Activated T-helper 2 cell treated with anti-CD3 and anti-CD28 coated beads, Interferon-gamma antibody, Interleukin-2, Interleukin-4, amounts not matched to agents 10 μg/mL and 5 μg/mL and 100 μg/mL, durations not matched to agents 14 hours and 24 hours and 36 hours (primary cell): ENCODE results near the gene MANBA. TPM values are rescaled to one million over a fixed set of nuclear protein-coding genes. Genes with fewer than 3 reads are reported as not detected.
"Not testable (repeated sequence)": the region's sequence is repeated elsewhere in the genome, so short reads cannot be mapped to it uniquely, and the experiment has no call there.

Experiments
- DNase-seq: peaks from one replicate; pipeline ENCODE4 v3.0.0; 2021; ENCODE audit warnings: low spot score
- H3K27ac Mint-ChIP-seq: one replicate; pipeline ENCODE4 v1.8.0; 2021; ENCODE audit warnings: mixed read lengths
- H3K27me3 Mint-ChIP-seq: one replicate; pipeline ENCODE4 v1.8.0; 2021; ENCODE audit warnings: low read depth, mixed read lengths
- H3K36me3 Mint-ChIP-seq: one replicate; pipeline ENCODE4 v1.8.0; 2021; ENCODE audit warnings: low read depth, mixed read lengths
- H3K4me1 Mint-ChIP-seq: one replicate; pipeline ENCODE4 v1.8.0; 2021; ENCODE audit warnings: low read depth, mixed read lengths
- H3K4me3 Mint-ChIP-seq: one replicate; pipeline ENCODE4 v1.8.0; 2021; ENCODE audit warnings: low read depth, mild to moderate bottlenecking, moderate library complexity, mixed read lengths
- H3K9me3 Mint-ChIP-seq: one replicate; pipeline ENCODE4 v1.8.0; 2021; ENCODE audit warnings: mixed read lengths
- intact Hi-C: fragments of 100-400 bp; cut with micrococcal nuclease; formaldehyde crosslinking; loops from one replicate; pipeline ENCODE4 v1.15.1; 2023
- total RNA-seq: library from RNA; stranded (reverse); gene quantifications from 2 replicates; pipeline ENCODE4 v1.2.3, GENCODE V29; 2022

The MANBA gene
- total RNA-seq, 1 donor from 2014 or later: 9.4 TPM

DNA sequence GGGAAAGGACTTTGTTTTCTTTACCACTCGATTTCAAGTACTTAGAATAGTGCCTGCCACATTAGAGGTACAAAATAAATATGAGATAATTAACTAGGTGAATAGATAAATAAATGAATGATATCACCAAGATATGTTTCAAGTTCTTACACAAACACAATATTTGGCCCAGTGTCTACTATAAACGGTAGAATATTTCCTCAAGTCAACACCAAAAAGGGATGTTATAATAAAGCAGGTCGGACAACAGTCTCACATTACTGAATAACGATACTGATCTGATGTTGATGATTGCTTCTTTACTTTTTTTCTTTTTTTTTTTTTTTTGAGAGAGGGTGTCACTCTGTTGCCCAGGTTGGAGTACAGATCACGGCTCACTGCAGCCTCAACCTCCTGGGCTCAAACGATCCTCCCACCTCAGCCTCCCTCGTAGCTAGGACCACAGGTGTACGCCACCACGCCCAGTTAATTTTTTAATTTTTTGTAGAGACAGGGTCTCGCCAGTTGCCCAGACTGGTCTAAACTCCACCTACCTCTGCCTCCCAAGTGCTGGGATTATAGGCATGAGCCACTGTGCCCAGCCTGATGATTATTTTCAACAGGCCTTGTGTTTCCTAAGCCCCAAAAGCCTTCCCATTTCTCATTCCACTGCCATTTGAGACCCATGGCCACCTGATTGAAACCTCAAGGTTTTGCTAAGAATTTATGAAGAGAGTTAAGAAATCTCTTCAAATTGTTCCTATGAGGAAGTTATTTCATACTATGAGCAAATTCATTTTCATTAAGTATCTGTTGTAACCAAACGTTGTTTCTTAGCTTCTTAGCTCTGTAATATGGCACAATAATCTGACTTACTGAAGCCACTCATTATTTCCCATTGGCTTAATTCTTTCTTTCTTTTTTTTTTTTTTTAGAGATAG, 2.3 kb downstream of the MANBA start:
- Mint-ChIP-seq H3K27ac (no peak overlapping the region), H3K27me3 (peaks cover 7% of the 10 kb centered on the region), H3K4me3 (no peak overlapping the region), H3K4me1 (peaks cover 33% of the 10 kb centered on the region), H3K9me3 (peaks cover 4% of the 10 kb centered on the region), H3K36me3 (peaks cover 16% of the 10 kb centered on the region)
- no peak for DNase-seq
- intact Hi-C loops: no loop called here

DNA sequence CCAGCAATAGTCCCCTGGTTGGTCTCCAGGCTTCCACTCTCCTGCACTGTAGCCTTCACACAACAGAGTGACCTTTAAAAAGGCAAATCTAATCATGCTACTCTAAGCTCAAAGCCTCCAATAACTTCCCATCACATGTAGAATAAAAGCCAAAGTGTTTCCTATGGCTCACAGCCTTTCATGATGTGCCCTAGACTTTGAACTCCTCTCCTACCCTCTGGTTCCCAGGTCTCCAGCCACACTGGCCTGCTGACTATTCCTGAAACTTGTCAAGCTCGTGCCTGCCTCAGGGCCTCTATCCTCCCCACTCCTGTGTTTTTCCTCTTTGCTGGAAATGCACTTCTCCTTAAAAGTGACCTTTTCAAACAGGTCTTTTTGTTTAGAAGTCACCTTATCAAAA, 3.1 kb downstream of the MANBA start:
- Mint-ChIP-seq H3K27ac (no peak overlapping the region), H3K4me1 (peaks cover 33% of the 10 kb centered on the region), H3K27me3 (peaks cover 7% of the 10 kb centered on the region), H3K4me3 (no peak overlapping the region), H3K36me3 (peaks cover 16% of the 10 kb centered on the region), H3K9me3 (peaks cover 4% of the 10 kb centered on the region)
- intact Hi-C loops: no loop called here
- DNase-seq: no peak

GRCh38 chr4:102754044-102754443, 6.7 kb downstream of the MANBA start:
- intact Hi-C loops: no loop called here
- Mint-ChIP-seq H3K27ac (no peak overlapping the region), H3K4me3 (no peak overlapping the region), H3K27me3 (no peaks in the 10 kb centered on the region), H3K9me3 (peaks cover 4% of the 10 kb centered on the region), H3K4me1 (peaks cover 10% of the 10 kb centered on the region), H3K36me3 (peaks cover 32% of the 10 kb centered on the region)
- DNase-seq: no peak

DNA sequence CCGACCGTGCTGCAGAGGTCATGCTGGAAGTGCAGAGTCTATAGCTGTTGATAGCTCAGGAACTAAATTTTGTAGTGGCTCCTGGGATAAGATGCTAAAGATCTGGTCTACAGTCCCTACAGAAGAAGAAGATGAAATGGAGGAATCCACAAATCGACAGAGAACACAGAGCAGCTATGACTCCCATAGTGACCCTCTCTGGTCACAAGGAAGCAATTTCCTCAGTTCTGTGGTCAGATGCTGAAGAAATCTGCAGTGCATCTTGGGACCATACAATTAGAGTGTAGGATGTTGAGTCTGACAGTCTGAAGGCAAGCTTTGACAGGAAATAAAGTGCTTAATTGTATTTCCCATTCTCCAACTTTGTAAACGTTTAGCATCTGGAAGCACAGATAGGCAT, 8.8 kb downstream of the MANBA start:
- H3K27me3 Mint-ChIP-seq: no peaks in the 10 kb centered on the region
- no peaks in the 10 kb centered on the region for H3K4me1 Mint-ChIP-seq
- intact Hi-C loops: no loop called here
- H3K36me3 Mint-ChIP-seq: peaks cover 25% of the 10 kb centered on the region
- H3K4me3 Mint-ChIP-seq: no peak overlapping the region
- peaks cover 4% of the 10 kb centered on the region for H3K9me3 Mint-ChIP-seq
- H3K27ac Mint-ChIP-seq: no peak overlapping the region
- no peak for DNase-seq

DNA sequence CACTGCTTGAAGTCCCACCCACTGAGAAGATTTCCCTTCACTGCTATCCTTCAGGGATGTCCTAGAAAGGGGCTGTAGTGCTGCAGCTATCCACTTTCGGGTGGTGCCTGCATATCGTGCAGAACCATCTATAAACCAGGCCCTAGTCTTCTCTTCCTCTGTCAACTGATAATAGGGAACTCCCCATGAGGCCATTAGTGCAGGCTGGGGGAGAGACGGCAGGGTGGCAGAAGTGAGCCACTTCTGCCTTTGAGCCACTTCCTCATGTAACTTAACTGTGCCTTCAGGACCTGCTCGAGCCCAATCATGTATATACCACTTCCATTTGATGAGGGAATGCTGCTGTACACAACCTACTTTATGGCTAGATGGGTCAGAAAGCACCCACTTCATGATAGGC, 17.4 kb downstream of the MANBA start:
- H3K27me3 Mint-ChIP-seq, H3K27ac Mint-ChIP-seq, DNase-seq, H3K4me3 Mint-ChIP-seq, intact Hi-C loops, H3K4me1 Mint-ChIP-seq: not testable (repeated sequence)
- Mint-ChIP-seq H3K36me3 (peaks cover 48% of the 10 kb centered on the region), H3K9me3 (peaks cover 25% of the 10 kb centered on the region)

DNA sequence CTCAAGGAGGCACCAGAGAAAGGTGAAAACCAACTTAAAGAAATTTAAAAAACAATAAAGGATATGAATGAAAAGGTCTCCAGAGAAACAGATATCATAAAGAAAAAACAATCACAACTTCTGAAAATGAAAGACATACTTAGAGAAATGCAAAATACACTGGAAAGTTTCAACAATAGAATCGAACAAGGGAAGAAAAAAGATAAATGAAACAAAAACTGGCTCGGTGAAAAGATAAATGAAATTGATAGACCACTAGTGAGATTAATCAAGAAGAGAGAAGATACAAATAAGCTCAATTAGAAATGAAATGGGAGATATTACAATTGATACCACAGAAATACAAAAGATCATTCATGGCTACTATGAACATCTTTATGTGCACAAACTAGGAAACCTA, 22.0 kb downstream of the MANBA start:
- H3K4me3 Mint-ChIP-seq, H3K27ac Mint-ChIP-seq, H3K27me3 Mint-ChIP-seq, DNase-seq, intact Hi-C loops: not testable (repeated sequence)
- Mint-ChIP-seq H3K9me3 (peaks cover 26% of the 10 kb centered on the region), H3K36me3 (peaks cover 43% of the 10 kb centered on the region), H3K4me1 (peaks cover 23% of the 10 kb centered on the region)

- DNase-seq: no peak
- H3K4me3 Mint-ChIP-seq: no peak overlapping the region
- intact Hi-C loops: no loop called here
Measured at GRCh38 chr4:102736636-102737549, 23.9 kb downstream of the MANBA start.

GRCh38 chr4:102735582-102735981, 25.2 kb downstream of the MANBA start:
- Mint-ChIP-seq H3K27ac (no peak overlapping the region), H3K9me3 (peaks cover 29% of the 10 kb centered on the region), H3K4me1 (peaks cover 15% of the 10 kb centered on the region), H3K4me3 (no peak overlapping the region), H3K27me3 (no peaks in the 10 kb centered on the region), H3K36me3 (peaks cover 38% of the 10 kb centered on the region)
- intact Hi-C loops: no loop called here
- no peak for DNase-seq

More at GRCh38 chr4:102736636-102737549, 23.9 kb downstream of the MANBA start:
- no peak overlapping the region for H3K27ac Mint-ChIP-seq
- H3K9me3 Mint-ChIP-seq: peaks cover 26% of the 10 kb centered on the region
- H3K36me3 Mint-ChIP-seq: peaks cover 40% of the 10 kb centered on the region
- H3K27me3 Mint-ChIP-seq: no peaks in the 10 kb centered on the region
- H3K4me1 Mint-ChIP-seq: peaks cover 18% of the 10 kb centered on the region

- intact Hi-C loops: no loop called here
- no peak overlapping the region for H3K4me3 Mint-ChIP-seq
- peak overlapping the region; percentile 4 for H3K27ac Mint-ChIP-seq
- peaks cover 27% of the 10 kb centered on the region for H3K9me3 Mint-ChIP-seq
- peaks cover 15% of the 10 kb centered on the region for H3K4me1 Mint-ChIP-seq
- H3K36me3 Mint-ChIP-seq: peaks cover 45% of the 10 kb centered on the region
- DNase-seq: no peak
- no peaks in the 10 kb centered on the region for H3K27me3 Mint-ChIP-seq
Measured at GRCh38 chr4:102734591-102735385, 26.0 kb downstream of the MANBA start.

GRCh38 chr4:102734116-102734515, 26.7 kb downstream of the MANBA start:
- Mint-ChIP-seq H3K36me3 (peaks cover 46% of the 10 kb centered on the region), H3K27ac (no peak overlapping the region), H3K27me3 (no peaks in the 10 kb centered on the region), H3K9me3 (peaks cover 23% of the 10 kb centered on the region), H3K4me1 (peaks cover 15% of the 10 kb centered on the region), H3K4me3 (no peak overlapping the region)
- DNase-seq: no peak
- intact Hi-C loops: no loop called here

GRCh38 chr4:102733084-102733483, 27.7 kb downstream of the MANBA start:
- DNase-seq: no peak
- no peak overlapping the region for H3K4me3 Mint-ChIP-seq
- no peaks in the 10 kb centered on the region for H3K27me3 Mint-ChIP-seq
- H3K36me3 Mint-ChIP-seq: peaks cover 38% of the 10 kb centered on the region
- no peak overlapping the region for H3K27ac Mint-ChIP-seq
- peaks cover 15% of the 10 kb centered on the region for H3K4me1 Mint-ChIP-seq
- H3K9me3 Mint-ChIP-seq: peaks cover 14% of the 10 kb centered on the region
- intact Hi-C loops: no loop called here

- H3K9me3 Mint-ChIP-seq: peaks cover 14% of the 10 kb centered on the region
- no peak for DNase-seq
- no peak overlapping the region for H3K27ac Mint-ChIP-seq
Measured at GRCh38 chr4:102732678-102733077, 28.1 kb downstream of the MANBA start.

More at GRCh38 chr4:102732678-102733077, 28.1 kb downstream of the MANBA start:
- intact Hi-C loops: no loop called here
- H3K4me3 Mint-ChIP-seq: no peak overlapping the region
- H3K4me1 Mint-ChIP-seq: peaks cover 15% of the 10 kb centered on the region
- H3K27me3 Mint-ChIP-seq: no peaks in the 10 kb centered on the region
- H3K36me3 Mint-ChIP-seq: peaks cover 38% of the 10 kb centered on the region
